ENCODE results near the gene SH3BP4.

SH3BP4 gene

DNA sequence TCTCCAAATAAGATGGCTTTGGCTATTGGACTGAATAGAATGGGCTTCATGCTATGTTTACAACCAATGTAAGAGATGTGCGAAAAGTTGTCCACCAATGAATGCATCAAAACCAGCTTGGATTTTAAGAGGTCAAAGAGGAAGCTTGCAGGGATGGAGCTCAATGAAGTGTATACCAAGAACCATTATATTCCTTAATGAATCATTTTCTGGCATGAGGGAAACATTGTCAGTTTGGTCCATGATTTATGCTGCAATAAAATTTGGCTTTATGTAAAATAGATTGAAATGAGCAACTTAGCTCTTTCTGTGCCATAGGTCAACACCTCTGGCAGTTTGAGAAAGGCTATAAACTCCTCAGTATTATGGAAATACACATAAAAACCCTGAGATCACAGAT lies 107.3 kb downstream of the SH3BP4 start:
- FAIRE-seq, result no peak

DNA sequence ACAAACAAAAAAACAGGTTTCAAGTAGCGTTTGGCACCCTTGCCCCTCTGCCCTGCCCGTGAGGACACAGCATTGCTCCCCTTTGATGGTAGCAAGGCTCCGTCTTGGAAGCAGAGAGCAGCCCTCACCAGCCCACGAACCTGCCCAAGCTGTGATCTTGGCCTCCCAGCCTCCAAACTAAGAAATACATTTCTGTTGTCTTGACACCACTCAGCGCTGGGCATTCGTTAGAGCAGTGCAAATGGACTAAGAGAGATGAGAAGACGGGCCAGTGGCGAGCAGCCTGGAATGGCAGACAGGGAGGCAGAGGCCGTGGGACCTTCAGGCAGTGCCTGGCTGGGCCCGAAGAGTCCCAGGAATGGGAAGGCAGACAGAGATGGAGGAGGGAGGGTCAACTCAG lies 109.8 kb downstream of the SH3BP4 start:
- no peak for FAIRE-seq

DNA sequence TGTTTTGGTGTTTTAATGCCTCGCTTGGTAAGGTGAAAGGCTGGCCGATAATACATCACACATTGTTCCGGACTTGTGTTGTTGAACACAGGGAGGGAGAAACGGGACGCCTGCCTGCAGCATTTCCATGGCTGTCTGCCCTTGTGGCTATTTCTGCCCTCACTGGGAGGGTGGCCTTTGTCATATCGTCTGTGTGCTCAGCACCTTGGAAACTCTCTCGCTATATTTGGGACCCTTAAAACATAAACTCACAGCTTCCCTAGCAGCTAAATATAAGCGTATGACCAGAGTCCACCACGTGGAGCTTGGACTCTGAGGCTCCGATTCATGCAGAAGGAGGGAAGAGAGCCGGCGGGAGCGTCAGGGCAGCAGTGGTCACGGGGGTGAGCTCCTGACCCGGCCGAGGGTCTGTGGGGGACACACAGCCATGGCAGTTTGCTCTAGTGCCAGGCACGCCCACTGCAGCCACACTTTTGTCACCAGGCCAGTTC lies 111.7 kb downstream of the SH3BP4 start:
- FAIRE-seq, result no peak

DNA sequence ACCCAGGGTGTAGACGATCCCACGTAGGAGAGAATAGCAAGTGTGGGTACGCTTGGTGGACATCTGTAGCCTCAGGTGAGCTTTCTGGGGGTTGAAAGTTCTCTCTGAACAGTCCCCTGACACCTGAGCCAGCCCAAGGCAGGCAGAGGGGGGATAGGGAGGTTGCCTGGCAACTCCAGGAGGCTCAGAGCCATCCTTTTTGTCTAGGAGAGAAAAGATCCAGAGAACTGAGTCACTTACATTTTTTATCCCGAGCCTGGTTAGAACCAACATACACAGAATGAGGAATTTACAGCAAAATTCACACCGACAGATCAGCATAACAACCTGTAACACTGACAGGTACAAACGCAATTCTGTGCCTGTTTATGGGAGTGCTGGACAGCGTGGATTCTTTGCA lies 113.2 kb downstream of the SH3BP4 start:
- FAIRE-seq, result no peak

DNA sequence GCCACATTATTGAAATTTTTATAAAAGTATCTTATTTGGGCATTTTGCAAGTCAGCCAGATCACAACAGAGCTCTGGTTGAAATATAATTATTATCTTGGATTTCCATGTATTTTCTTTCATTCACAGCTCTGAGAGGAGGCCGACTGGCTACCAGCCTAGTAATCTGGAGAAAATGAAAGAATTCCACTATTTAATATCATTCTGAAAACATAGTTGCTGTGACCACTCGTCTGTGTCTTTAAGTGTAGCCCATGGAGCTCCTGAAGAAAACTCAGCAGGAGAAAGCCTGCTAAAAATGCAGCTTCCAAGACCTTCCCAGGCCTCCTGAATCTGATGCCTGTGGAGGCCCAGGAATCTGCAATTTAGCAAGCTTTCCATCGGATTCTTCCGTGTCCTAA lies 114.7 kb downstream of the SH3BP4 start:
- FAIRE-seq, result no peak

DNA sequence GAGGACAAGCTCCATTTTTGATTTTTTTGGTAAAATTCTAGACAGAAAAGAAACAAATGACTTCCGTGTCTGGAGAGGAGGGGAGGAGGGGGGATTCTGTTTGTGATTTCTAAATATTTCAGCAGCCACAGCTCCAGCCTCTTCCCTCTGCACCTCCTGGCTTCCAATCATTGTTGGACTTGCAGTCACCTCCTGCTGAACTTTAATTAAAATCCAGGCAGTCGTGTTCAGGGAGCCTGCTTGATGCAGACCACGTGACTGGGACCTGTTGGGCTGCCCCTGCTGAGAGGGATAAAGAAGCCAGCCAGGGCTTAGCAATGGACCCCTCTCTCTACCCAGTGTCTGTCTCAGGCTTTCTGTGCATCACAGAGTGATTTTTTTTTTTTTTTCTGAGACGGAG lies 115.1 kb downstream of the SH3BP4 start:
- no peak for FAIRE-seq

DNA sequence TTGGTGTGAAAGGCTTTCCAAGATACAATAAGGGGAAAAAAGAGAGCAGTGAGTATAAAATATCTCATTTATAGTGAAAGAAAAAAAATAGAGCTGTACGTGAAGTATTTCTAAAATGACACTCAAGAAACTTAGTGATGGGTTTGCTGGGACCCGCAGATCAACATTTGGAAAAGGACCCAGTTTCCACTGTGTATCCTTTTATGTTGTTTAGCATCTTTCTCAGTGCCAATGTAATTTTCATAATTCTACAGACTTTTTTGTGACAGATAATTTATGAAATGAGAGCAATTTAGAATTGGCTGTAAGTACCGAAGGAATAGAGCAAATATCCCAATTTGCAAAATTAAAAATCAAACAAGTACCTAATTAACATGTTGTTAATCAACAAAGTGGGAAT lies 116.9 kb downstream of the SH3BP4 start:
- FAIRE-seq, result no peak

DNA sequence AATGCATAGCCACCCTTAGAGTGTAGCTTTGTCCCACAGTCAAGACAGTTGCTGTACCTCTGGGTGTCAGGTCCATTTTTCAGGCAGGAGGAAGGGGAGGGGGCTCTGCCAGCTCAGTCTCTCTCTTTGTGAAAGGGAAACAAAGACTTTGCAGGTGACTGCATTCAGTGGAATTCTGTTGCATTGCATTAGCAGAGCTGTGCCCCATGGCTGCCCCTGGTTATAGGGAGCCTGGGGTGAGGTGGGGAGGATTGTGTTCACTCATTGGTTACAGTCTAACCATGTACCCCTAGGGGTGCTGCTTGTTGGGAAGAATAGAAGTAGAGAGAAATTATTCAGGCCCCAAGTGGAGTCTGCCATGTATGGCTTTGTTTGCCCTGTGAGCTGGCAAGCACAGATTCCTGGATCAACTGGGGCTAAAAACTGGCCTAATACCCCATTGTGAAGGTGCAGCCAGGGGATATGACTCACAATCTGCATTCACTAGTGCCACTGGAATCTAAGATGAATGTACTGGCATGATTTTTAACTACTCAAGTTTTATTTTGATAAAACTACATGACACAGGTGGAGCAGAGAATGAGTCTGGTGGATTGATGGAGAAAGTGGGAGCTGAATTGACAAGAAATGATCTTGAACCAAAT lies 118.4 kb downstream of the SH3BP4 start:
- FAIRE-seq, result no peak

DNA sequence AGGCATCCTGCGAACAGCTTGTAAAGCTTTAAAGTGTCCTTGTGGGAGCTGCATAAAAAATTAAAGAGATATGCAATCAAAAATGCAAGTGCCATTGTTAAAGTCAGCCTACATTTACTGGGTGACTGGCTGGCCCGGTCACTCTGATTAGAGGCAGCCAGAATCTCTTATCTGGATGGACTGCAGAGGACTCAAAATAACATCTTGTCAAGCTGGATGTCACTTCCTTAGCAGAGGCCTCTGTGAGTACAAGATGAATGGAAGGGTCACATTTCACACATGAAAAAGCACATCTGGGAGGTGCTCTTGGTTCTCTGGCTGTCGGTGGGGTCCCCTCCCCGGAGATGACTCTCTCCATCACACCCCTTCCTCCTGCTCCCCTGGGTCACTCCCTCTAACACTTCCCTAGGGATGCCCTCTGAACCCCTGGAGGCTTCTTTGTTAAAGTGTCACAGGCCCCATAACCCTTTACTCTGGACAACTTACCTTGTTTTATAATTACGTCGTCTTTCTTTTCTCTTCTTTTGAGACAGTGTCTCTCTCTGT lies 122.1 kb downstream of the SH3BP4 start:
- no peak for FAIRE-seq

DNA sequence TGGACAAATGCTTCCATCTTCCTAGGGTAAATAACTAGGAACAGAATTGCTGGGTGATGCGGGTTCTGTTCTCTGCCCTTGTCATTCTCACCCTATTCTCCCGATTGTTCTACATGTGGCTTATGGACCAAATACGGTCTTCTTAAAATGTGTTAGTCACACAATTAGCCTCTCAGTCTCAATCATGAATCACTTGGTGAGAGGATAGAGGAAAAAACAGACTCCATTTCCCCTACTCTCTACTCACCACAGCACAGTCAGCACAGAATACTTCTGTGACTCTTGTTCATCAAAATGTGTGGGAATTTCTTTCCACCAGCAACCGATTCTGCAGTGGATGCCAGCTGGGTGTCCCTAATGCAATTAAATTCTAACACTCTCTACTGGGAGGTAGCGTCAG lies 125.2 kb downstream of the SH3BP4 start:
- FAIRE-seq, result no peak

DNA sequence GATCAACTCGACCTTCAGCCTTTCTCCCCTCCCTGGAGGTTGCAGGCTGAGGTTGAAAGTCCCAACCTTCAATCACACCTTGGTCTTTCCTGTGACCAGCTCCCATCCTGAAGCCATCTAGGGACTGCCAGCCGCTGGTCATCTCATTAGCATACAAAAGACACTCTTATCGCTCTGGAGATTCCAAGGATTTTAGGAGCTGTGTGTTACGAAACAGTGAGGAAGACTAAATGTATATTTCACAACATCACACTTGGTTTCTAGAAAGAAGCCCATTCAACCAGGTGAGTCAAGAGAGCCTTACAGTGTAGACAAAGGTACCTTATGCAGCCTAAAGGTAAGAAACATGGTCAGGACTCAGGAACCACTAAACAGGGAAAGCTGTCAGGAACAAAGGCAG lies 126.4 kb downstream of the SH3BP4 start:
- no peak for FAIRE-seq

DNA sequence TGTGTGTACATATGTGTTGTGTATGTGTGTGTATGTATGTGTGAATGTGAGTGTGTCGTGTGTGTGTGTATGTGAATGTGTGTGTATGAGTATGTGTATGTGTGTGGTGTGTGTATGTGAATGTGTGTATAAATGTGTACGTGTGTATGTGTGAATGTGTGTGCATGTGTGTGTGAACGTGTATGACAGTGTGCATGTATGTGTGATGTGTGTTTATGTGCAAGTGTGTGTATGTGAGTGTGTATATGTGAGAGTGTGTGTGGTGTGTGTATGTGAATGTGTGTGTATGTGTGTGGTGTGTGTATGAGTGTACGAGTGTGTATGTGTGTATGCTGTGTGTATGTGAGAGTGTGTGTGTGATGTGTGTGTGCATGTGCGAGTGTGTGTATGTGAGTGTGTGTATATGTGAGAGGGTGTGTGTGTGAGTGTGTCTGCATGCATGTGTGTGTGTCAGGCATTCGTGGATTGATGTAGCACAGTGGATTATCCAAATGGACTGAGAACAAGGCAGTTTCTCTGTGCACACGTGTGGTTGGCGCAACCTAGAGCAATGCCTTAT lies 127.2 kb downstream of the SH3BP4 start:
- FAIRE-seq, result no peak

DNA sequence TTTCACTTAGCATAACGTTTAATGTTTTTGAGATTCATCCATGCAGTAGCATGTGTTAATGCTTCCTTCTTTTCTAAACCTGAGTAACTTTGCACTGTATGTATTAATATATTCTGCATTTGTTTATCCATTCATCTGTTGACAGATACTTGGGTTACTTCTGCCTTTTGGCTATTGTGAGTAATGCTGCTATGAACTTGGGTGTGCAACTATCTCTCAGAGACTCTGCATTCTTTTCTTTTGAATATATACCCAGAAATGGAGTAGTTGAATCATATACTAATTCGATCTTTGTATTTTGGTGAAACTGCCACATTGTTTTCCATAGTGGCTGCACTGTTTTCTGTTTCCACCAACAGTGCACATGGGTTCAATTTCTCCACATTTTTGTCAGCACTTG lies 128.3 kb downstream of the SH3BP4 start:
- FAIRE-seq, result no peak

DNA sequence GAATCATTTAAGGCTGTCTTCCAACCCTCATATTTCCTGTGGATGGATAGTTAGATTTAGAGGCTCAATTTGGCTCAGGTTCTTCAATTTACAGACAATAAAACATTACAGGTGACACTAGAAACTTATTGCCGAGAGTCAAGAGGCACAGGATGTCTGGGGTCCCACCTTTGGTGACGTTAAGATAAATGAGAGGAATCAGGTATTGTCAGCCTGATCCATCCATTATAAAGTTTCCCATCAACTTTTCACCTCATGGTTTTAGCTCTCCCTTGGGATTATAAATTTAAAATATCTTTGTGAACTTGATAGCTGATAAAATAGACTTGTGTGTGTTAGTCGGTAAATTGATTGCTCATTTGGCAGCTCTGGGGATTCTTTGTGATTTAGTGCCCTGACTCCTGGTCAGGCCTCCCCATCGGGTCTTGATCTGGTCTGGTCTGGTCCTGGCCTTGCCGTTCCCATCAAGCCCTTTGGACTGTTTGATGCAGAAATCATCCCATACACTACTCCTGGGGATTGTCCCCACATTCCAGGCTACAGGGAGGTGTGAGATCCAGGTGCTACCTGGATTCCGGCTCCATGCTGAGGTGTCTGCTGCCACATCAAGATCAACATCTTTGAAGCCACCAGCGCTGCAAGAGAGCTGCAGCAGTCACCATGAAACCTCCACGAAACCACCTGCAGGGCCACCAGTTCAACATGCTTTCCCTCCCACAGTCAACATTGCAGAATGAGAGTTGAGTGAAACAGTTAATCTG lies 130.9 kb downstream of the SH3BP4 start:
- no peak for FAIRE-seq

DNA sequence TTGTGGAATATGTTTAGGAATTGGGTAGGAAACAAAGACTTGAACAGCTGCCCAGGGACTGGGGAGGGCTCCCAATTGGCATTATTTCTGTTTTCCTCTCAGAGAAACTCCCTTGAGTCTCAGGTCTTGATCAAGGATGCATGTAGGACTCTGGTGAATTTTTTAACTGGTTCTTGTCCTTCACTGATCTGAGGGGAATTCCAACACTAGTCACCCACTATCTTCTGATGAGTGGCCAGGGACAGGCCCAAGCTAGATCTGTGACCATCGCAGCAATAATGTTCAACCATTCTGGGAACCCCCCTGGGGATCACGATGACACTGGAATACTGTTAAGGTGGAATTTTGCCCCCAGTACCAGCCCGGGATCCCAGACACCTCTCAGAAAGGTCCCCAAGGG lies 132.0 kb downstream of the SH3BP4 start:
- FAIRE-seq, result no peak

DNA sequence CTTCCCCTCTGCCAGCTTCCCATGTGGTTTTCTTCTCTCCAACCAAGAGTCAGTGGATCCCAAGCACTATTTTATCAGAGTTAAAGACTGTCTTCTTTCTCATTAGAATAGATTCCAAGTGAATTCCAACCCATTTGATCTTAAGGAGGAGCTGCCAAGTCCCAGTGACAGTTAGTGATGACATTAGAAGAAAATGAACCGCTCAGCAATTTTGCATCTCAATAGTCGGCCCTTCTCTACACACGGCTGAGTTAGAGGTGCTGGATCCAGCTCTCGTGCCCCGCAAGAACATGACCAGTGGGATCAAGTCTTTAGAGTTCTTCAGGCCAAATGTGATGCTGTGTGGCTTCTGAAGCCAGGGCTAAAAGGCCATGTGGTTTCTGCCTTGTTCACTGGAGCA lies 132.6 kb downstream of the SH3BP4 start:
- no peak for FAIRE-seq

DNA sequence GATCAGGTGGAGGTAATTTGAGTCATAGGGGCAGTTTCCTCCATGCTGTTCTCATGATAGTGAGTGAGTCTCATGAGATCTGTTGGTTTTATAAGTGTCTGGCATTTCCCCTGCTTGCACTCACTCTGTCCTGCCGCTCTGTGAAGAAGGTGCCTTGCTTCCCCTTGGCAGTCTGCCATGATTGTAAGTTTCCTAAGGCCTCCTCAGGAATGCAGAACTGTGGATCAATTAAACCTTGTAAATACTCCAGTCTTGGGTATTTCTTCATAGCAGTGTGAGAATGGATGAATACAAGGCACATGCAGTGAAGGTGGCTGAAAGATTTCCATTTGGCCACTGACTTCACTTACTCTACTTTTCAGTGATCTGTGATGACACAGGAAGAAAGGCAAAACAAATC lies 133.7 kb downstream of the SH3BP4 start:
- no peak for FAIRE-seq

DNA sequence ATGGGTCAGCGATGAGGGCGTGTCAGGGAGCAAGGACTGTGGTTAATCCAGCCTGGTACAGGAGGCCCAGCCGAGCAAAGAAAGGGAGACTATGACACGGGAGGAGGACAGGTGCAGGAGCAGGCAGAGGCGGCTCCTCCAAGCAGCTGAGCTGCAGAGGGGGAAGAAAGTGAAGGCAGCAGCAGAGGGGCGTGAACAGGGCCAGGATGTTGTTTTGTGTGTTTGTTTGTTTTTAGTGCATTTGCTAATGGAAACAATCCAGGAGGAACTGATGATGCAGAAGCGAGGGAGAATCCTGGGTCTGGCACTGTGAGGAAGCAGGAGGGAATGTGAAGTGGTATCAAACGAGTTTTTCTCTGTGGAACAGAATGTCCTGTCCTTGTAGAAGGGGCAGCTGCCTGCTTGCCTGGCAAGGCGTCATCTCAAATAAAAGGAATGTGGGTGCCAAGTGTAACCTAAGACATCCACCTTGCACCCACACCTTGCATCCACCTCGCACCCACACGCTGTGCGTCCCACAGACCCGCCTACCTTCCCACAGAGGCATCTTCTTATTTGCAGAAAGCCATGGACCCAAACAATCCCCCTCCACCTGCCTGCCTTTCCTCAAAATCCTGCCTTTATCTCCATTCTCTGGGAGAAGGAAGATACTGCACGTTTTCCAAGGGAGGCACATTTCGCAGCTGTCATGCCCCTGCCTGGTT lies 134.8 kb downstream of the SH3BP4 start:
- FAIRE-seq, result no peak

DNA sequence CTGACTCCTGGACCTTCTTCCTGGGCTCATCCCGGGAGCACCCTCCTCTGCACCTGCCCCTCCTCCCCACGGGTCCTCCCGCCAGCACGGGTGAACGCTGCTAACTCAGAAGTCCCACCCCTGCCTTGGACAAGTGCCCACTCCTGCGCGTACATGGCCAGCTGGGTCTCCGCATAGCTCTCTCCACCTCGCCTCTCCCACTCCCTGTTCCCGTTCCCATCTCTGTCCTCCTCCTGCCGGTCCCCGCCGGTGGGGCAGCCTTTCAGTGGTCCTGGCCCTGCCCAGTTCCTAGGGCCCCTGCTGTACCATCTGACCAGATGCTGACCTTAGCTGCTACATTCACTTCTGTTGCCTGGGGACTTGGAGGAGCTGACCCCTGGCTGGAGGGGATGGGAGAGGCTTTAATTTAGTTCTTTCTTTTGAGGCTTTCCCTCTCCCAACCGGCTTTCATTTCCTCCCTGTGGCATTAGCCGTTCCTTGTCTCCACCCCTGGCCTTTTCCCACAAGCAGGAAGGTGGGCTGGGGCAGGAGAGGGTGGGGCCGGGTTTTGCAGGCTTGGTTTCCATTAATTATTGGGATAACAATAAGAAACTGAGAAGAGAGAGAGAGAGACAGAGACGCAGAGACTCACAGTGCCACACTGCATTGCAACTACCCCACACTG lies 136.1 kb downstream of the SH3BP4 start:
- no peak for FAIRE-seq

DNA sequence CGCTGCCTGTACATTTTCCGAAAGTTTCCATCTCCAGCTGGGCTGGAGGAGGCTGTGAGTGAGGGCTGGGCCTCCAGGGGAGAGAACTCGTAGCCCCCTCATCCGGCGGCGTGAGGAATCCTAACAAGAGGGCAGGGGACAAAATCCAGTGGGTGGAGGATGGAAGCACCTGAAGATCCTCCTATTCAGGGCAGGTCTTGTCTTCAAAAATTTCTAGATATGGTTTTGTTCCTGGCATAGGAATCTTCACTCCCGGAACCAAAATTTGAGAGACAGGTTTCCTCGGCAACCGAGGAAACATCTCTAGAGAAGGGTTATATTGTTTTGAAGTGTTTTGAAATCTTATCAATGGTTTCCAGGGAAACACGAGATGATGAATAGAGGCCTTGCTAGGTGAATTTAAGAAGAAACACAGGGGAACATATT lies 136.7 kb downstream of the SH3BP4 start:
- FAIRE-seq, result no peak

DNA sequence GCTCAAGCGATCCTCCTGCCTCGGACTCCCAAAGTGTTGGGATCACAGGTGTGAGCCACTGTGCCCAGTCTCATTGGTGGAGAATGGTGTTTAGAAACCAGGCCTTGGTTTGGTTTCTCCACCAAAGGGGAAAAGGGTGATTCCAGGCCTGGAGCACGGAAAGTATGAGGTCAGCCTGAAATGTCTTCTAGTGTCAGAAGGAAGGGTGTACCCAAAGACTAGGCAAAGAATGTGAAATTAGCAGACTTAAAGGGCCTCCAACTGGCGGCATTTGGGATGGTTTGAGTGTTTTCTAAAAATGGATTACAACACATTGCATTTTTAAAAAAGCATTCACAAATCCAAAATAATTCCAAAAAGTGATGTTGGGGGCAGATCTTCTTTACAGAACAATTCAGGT lies 139.6 kb downstream of the SH3BP4 start:
- no peak for FAIRE-seq

DNA sequence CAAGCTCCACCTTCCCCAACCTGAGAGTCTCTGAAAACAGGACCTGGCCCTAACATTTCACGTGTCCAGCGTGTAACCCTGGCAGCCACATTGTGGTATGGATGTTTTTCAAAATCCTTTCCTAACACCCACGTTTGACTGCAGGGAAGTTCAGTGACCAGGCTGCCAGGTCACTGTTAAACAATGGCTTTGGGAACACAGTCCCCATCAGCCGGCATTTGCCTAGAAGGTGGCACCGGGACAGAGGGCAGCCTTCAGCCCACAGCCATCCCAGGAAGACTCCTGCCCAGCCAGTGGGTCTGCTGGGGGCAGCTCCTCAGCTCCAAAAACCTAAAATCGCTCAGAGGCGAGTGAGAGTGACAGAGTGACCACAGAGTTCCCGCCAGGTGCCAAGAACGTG lies 140.2 kb downstream of the SH3BP4 start:
- no peak for FAIRE-seq
